ENCODE data around the gene ABCA10. TPM values are rescaled to one million over a fixed set of nuclear protein-coding genes. Genes with fewer than 3 reads are reported as not detected.

Gene ABCA10
- total RNA-seq, 1 donor from 2014 or later = 0.29 TPM

DNA sequence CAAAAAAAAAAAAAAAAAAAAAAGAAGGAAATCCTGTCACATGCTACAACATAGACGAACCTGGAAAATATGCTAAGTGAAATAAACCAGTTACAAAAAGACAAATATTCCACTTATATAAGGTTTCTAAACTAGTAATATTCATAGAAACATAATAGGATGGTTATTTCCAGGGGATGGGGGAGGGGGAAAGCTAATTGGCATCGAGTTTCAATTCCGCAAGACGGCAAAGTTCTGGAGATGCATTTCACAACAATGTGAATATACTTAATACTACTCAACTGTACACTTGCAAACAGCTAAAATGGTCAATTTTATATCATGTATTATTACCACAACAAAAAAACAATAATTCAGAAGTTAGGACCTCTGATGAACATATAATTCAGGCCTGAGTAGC, 130.0 kb downstream of the ABCA10 start:
- Histone ChIP-seq H3K36me3 (ENCODE audit: control insufficient read depth, insufficient read depth, low read length) (no peaks in the 10 kb centered on the region), H3K27me3 (ENCODE audit: control insufficient read depth, insufficient read depth, low read length) (no peaks in the 10 kb centered on the region), H3K4me3 (ENCODE audit: low read depth, low read length) (no peak overlapping the region)
- no peak for TF ChIP-seq CTCF (IDR thresholded peaks at IDR 0.05; ENCODE audit: insufficient read depth, low read length, poor library complexity, severe bottlenecking)
- DNase-seq (ENCODE audit: low read depth) = no peak

Other genes starting within 250 kb of the ABCA10 start
- gene ABCA9, start 167.9 kb downstream of the ABCA10 start, total RNA-seq = 0.07 and 0.08 TPM in 2 replicates
- 0.04 and 0.14 TPM in 2 replicates for gene ABCA6, start 86.9 kb downstream of the ABCA10 start, total RNA-seq
- 4.2 and 5.5 TPM in 2 replicates for gene ABCA5, start 98.3 kb upstream of the ABCA10 start, total RNA-seq
- gene MAP2K6, start 185.9 kb upstream of the ABCA10 start, total RNA-seq = 1.9 and 2.2 TPM in 2 replicates